Measurements from ENCODE around the gene HS3ST6. TPM values are rescaled to one million over a fixed set of nuclear protein-coding genes. Genes with fewer than 3 reads are reported as not detected.

Gene HS3ST6
- total RNA-seq, 2 donors from 2014 or later: not detected

DNA sequence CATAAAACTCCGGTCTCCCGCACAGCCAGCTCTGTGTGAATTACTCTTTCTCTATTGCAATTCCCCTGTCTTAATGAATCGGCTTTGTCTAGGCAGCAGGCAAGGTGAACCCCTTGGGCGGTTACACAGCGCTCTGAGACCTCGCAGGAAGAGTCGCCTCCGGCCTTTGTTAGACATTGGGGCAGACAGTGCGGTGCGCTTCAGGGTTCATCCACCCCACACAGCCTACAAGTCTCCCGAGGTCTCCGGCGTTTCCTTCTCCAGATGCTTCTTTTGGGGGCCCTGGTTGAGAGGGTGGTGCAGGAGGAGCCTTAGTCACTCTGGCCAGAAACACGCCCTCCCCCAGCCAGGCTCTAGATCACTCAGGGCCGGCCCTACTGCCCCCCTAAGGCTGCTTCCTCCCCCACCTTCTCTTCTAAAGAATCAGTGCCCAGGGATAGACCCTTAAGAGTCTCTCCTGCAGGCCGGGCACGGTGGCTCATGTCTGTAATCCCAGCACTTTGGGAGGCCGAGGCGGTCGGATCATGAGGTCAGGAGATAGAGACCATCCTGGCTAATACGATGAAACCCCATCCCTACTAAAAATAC, 26.5 kb upstream of the HS3ST6 start:
- H3K4me1 Mint-ChIP-seq: peaks cover 3% of the 10 kb centered on the region
- Histone ChIP-seq H3K4me1 (ENCODE audit: control insufficient read depth, insufficient read depth, low read length) (no peaks in the 10 kb centered on the region), H3K27ac (ENCODE audit: low read depth, low read length) (no peak overlapping the region), H3K9ac (ENCODE audit: extremely low read depth, low read length, poor library complexity, severe bottlenecking) (no peak overlapping the region), H3K4me3 (ENCODE audit: low read length) (no peak overlapping the region), H3K9me3 (ENCODE audit: control insufficient read depth, low read length) (no peaks in the 10 kb centered on the region), H3K27me3 (ENCODE audit: control insufficient read depth, insufficient read depth, low read length, poor library complexity, severe bottlenecking) (no peaks in the 10 kb centered on the region), H3K36me3 (ENCODE audit: control insufficient read depth, insufficient read depth, low read length) (no peaks in the 10 kb centered on the region)
- peaks cover 10% of the 10 kb centered on the region for H3K27me3 Mint-ChIP-seq (ENCODE audit: insufficient read depth)
- 94 to 99% methylated on average over 10 to 18 of the region's 21 CpGs for WGBS, 2 experiments (ENCODE audit: insufficient coverage in 1 of 2, insufficient read length in 1 of 2)
- no peak overlapping the region for H3K27ac Mint-ChIP-seq
- no peaks in the 10 kb centered on the region for H3K36me3 Mint-ChIP-seq (ENCODE audit: low read depth)
- no peak for DNase-seq
- H3K4me3 Mint-ChIP-seq: no peak overlapping the region
- no peaks in the 10 kb centered on the region for H3K9me3 Mint-ChIP-seq
- TF ChIP-seq, protein P1, sequence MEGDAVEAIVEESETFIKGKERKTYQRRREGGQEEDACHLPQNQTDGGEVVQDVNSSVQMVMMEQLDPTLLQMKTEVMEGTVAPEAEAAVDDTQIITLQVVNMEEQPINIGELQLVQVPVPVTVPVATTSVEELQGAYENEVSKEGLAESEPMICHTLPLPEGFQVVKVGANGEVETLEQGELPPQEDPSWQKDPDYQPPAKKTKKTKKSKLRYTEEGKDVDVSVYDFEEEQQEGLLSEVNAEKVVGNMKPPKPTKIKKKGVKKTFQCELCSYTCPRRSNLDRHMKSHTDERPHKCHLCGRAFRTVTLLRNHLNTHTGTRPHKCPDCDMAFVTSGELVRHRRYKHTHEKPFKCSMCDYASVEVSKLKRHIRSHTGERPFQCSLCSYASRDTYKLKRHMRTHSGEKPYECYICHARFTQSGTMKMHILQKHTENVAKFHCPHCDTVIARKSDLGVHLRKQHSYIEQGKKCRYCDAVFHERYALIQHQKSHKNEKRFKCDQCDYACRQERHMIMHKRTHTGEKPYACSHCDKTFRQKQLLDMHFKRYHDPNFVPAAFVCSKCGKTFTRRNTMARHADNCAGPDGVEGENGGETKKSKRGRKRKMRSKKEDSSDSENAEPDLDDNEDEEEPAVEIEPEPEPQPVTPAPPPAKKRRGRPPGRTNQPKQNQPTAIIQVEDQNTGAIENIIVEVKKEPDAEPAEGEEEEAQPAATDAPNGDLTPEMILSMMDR (conservative IDR thresholded peaks at IDR 0.05): no peak

DNA sequence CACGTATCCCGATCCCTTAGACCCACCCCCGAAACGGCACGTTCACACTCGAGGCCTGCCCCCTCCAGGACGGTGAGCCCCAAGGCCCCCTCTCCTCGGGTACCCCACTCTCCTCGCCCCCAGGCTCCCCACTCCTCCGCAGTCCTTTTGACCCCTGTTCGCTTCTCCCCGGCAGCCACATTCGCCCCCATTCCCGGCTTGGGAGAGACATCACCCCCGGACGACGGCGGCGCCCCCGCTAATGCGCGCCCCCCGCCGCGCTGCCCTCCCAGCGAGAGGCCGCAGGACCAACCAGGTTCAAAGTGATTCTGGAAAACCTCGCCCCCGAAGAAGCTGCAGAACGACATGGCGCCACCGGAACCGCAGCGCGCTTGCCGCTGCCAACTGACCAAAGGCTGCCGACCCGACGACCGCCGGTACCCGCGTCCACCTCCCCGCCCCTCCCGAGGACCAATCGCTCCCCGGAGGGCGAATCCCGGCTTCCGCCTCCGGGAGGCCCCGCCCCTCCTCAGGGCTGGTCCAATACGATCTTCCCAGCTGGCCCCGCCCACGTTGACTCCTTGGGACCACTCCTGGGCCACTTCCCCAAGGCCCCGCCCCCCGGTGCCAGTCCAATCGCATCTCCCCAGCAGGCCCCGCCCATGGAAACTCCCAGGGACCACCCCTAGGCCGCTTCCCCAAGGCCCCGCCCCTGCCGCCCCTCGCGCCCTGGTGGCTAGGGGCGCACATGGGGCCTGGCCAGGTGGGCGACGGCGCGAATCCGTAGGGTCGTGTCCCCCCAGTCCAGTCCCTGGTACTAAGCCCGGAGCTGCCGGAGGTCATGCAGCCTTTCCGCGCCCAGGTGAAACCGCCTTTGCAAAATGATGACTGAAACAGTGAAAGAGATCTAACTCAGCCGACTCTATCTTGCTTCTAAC, 24.9 kb upstream of the HS3ST6 start, which contains the start of gene MSRB1:
TSS of gene MSRB1 (minus strand) at position 390 of the 917 bp plus-strand sequence. CDS start at position 347, 43 bp downstream.
- H3K4me1 ChIP-seq (ENCODE audit: control insufficient read depth, insufficient read depth, low read length): no peaks in the 10 kb centered on the region
- H3K9ac ChIP-seq (ENCODE audit: extremely low read depth, low read length, poor library complexity, severe bottlenecking): peak within 1 kb of the TSS; percentile 20
- WGBS, 2 experiments (ENCODE audit: insufficient coverage in 1 of 2, insufficient read length in 1 of 2): 3 to 5% methylated on average over 20 to 76 of the region's 77 CpGs
- TF ChIP-seq, protein P1 (conservative IDR thresholded peaks at IDR 0.05): peak; percentile 50
- Mint-ChIP-seq H3K36me3 (ENCODE audit: low read depth) (peaks cover 14% of the 10 kb centered on the region), H3K27me3 (ENCODE audit: insufficient read depth) (peaks cover 10% of the 10 kb centered on the region), H3K4me1 (peaks cover 3% of the 10 kb centered on the region), H3K9me3 (no peaks in the 10 kb centered on the region), H3K27ac (peak within 1 kb of the TSS; percentile 76), H3K4me3 (peak within 1 kb of the TSS; percentile 82)
- peak; percentile 100 for DNase-seq
- no peaks in the 10 kb centered on the region for H3K27me3 ChIP-seq (ENCODE audit: control insufficient read depth, insufficient read depth, low read length, poor library complexity, severe bottlenecking)
- H3K4me3 ChIP-seq (ENCODE audit: low read length): peak within 1 kb of the TSS; percentile 89
- no peak within 1 kb of the TSS for H3K27ac ChIP-seq (ENCODE audit: low read depth, low read length)
- H3K36me3 ChIP-seq (ENCODE audit: control insufficient read depth, insufficient read depth, low read length): peaks cover 1% of the 10 kb centered on the region
- no peaks in the 10 kb centered on the region for H3K9me3 ChIP-seq (ENCODE audit: control insufficient read depth, low read length)

DNA sequence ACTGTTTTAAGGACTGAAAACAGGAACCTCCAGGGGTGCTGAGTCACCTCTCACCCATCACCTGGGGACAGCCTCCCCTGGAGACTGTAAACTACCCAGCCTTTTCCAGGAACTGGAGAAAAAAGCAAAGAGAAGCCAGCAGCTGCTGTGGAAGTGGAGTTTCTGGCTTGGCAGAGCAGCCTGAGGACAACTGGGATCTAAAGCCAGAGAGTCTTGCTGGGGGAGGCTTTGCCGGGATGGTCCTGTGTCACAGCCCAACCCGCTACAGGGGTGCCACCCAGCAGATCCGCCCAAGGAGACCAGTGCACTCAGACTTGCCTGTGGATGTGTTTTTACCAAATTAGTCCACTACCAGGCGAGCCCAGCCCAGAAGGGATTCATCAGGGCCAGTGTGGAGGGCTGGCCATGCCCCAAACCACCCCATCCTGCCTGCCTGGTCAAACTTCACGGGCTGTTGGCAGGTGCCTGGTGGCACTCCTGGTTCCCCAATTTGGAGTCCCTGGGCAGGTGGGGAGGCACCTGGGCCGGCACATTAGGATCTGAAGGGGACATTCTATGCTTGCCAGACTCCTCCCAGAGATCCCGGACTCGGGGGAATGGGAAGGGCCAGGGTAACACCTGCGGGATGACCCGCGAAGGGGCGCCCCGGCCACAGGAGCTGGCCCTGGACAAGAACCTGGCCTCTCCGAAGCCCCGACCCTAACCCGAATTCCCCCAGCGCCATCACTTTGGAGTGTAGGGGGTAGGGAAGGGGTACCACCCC, 24.0 kb upstream of the HS3ST6 start:
- peak overlapping the region; percentile 82 for H3K4me3 Mint-ChIP-seq
- no peaks in the 10 kb centered on the region for H3K9me3 Mint-ChIP-seq
- H3K27ac ChIP-seq (ENCODE audit: low read depth, low read length): no peak overlapping the region
- peaks cover 3% of the 10 kb centered on the region for H3K4me1 Mint-ChIP-seq
- peak overlapping the region; percentile 20 for H3K9ac ChIP-seq (ENCODE audit: extremely low read depth, low read length, poor library complexity, severe bottlenecking)
- H3K27ac Mint-ChIP-seq: no peak overlapping the region
- WGBS, 2 experiments (ENCODE audit: insufficient coverage in 1 of 2, insufficient read length in 1 of 2): 47 to 58% methylated on average over 8 to 16 of the region's 17 CpGs
- H3K9me3 ChIP-seq (ENCODE audit: control insufficient read depth, low read length): no peaks in the 10 kb centered on the region
- no peaks in the 10 kb centered on the region for H3K27me3 ChIP-seq (ENCODE audit: control insufficient read depth, insufficient read depth, low read length, poor library complexity, severe bottlenecking)
- peaks cover 17% of the 10 kb centered on the region for H3K36me3 Mint-ChIP-seq (ENCODE audit: low read depth)
- peaks cover 10% of the 10 kb centered on the region for H3K27me3 Mint-ChIP-seq (ENCODE audit: insufficient read depth)
- TF ChIP-seq, protein P1 (conservative IDR thresholded peaks at IDR 0.05): no peak
- peaks cover 4% of the 10 kb centered on the region for H3K36me3 ChIP-seq (ENCODE audit: control insufficient read depth, insufficient read depth, low read length)
- no peaks in the 10 kb centered on the region for H3K4me1 ChIP-seq (ENCODE audit: control insufficient read depth, insufficient read depth, low read length)
- DNase-seq: peak; percentile 63
- H3K4me3 ChIP-seq (ENCODE audit: low read length): peak overlapping the region; percentile 89

Measured in endodermal cell (in vitro differentiated cells).